HG03378 (cell line): ENCODE results near the gene RHOV.
"Not testable (repeated sequence)": the region's sequence is repeated elsewhere in the genome, so short reads cannot be mapped to it uniquely, and the experiment has no call there.

Source experiments
- ATAC-seq: cut with Tn5 transposase; IDR thresholded peaks from one replicate; pipeline ENCODE4 v1.9.1; 2021; ENCODE audit warnings: mild to moderate bottlenecking, moderate library complexity; ENCODE audit not compliant: unreplicated experiment

Gene RHOV

GRCh38 chr15:40875991-40876730 is 2.1 kb upstream of the RHOV start:
- ATAC-seq = no peak

GRCh38 chr15:40872791-40873693 is 992 bp downstream of the RHOV start:
- no peak for ATAC-seq

- ATAC-seq = peak; percentile 40
These were observed 2.1 kb downstream of the RHOV start for GRCh38 chr15:40871749-40872617.

- no peak for ATAC-seq
These were observed 3.3 kb downstream of the RHOV start for GRCh38 chr15:40870716-40871115.

GRCh38 chr15:40869686-40870085 is 4.3 kb downstream of the RHOV start:
- ATAC-seq = no peak

- no peak for ATAC-seq
These were observed 6.8 kb downstream of the RHOV start for GRCh38 chr15:40867199-40867598.

GRCh38 chr15:40863660-40864270 is 10.3 kb downstream of the RHOV start:
- ATAC-seq = no peak

GRCh38 chr15:40861147-40861546 is 12.9 kb downstream of the RHOV start:
- ATAC-seq = not testable (repeated sequence)

- peak; percentile 68 for ATAC-seq
These were observed 14.7 kb downstream of the RHOV start for GRCh38 chr15:40859206-40859851.

- ATAC-seq = no peak
These were observed 15.3 kb downstream of the RHOV start for GRCh38 chr15:40858706-40859105.

GRCh38 chr15:40857601-40858341 is 16.3 kb downstream of the RHOV start:
- ATAC-seq = no peak

GRCh38 chr15:40856746-40857145 is 17.3 kb downstream of the RHOV start:
- ATAC-seq = no peak

GRCh38 chr15:40855706-40856234 is 18.3 kb downstream of the RHOV start:
- no peak for ATAC-seq

GRCh38 chr15:40854161-40854560 is 19.9 kb downstream of the RHOV start:
- no peak for ATAC-seq

- no peak for ATAC-seq
These were observed 20.7 kb downstream of the RHOV start for GRCh38 chr15:40853241-40853890.

- ATAC-seq = no peak
These were observed 21.5 kb downstream of the RHOV start for GRCh38 chr15:40852529-40852928.

GRCh38 chr15:40850576-40851112 is 23.4 kb downstream of the RHOV start:
- ATAC-seq = no peak

- ATAC-seq = peak; percentile 51
These were observed 26.6 kb downstream of the RHOV start for GRCh38 chr15:40847223-40847961.
